ENCODE measurements around the gene EME1. TPM values are rescaled to one million over a fixed set of nuclear protein-coding genes. Genes with fewer than 3 reads are reported as not detected.

The EME1 gene
- total RNA-seq, 3 donors from 2014 or later = 0.29 to 2.0 (median 0.64) TPM

DNA sequence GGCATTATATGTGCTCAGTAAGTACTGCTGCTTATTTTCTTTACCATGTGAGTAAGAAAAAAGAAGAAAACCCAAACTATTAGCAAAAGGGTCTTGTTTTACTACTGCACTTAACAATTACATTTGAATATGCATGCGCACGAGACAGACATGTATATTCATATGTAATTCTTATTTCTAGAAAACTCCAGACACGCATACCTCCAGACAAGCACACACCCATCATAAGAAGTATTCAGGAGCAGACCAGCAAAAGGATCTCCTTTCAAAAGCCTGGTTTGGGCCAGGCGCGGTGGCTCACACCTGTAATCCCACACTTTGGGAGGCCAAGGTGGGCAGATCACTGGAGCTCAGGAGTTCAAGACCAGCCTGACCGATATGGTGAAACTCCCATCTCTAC lies 16.5 kb downstream of the EME1 start:
- no peaks in the 10 kb centered on the region for H3K27me3 ChIP-seq
- intact Hi-C loops (cut with DNase I; ENCODE audit: low total_unique reads) = no loop called here
- H3K36me3 ChIP-seq = peaks cover 21% of the 10 kb centered on the region
- no peaks in the 10 kb centered on the region for H3K9me3 ChIP-seq
- TF ChIP-seq POLR2A (IDR thresholded peaks at IDR 0.05) (no peak), POLR2AphosphoS5 (IDR thresholded peaks at IDR 0.05) (no peak)
- H3K4me3 ChIP-seq = no peak overlapping the region
- DNase-seq (ENCODE audit: low spot score in 2 of 2) = no peak
- no peak overlapping the region for H3K27ac ChIP-seq
- no peaks in the 10 kb centered on the region for H3K4me1 ChIP-seq

GRCh38 chr17:50392621-50393020 lies 19.6 kb downstream of the EME1 start:
- no peak for DNase-seq (ENCODE audit: low spot score in 2 of 2)
- Histone ChIP-seq H3K27me3 (no peaks in the 10 kb centered on the region), H3K9me3 (no peaks in the 10 kb centered on the region), H3K4me3 (no peak overlapping the region), H3K27ac (no peak overlapping the region), H3K36me3 (peaks cover 14% of the 10 kb centered on the region), H3K4me1 (peaks cover 0 to 12% of the 10 kb centered on the region in 2 donors)
- intact Hi-C loops (cut with DNase I; ENCODE audit: low total_unique reads) = no loop called here
- TF ChIP-seq, protein P1, sequence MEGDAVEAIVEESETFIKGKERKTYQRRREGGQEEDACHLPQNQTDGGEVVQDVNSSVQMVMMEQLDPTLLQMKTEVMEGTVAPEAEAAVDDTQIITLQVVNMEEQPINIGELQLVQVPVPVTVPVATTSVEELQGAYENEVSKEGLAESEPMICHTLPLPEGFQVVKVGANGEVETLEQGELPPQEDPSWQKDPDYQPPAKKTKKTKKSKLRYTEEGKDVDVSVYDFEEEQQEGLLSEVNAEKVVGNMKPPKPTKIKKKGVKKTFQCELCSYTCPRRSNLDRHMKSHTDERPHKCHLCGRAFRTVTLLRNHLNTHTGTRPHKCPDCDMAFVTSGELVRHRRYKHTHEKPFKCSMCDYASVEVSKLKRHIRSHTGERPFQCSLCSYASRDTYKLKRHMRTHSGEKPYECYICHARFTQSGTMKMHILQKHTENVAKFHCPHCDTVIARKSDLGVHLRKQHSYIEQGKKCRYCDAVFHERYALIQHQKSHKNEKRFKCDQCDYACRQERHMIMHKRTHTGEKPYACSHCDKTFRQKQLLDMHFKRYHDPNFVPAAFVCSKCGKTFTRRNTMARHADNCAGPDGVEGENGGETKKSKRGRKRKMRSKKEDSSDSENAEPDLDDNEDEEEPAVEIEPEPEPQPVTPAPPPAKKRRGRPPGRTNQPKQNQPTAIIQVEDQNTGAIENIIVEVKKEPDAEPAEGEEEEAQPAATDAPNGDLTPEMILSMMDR (IDR thresholded peaks at IDR 0.05) = no peak
- TF ChIP-seq POLR2AphosphoS5 (IDR thresholded peaks at IDR 0.05) (no peak), POLR2A (IDR thresholded peaks at IDR 0.05) (no peak)

DNA sequence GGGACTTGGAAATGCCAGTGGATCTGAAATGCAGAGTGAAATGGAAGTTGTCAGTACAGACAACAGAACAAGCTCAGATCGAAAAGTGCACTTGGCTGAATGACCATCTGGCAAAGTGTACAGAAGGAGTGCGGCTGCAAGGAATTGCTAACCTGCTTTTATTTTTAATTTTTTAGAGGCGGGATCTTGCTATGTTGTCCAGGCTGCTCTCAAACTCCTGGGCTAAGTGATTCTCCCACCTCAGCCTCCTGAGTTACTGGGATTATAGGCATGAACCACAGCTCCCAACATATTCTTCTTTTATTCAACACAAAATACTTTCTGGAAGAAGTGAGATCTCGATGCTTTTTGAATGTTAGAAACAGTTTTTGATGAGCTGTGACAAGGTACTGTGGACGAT lies 20.7 kb downstream of the EME1 start:
- TF ChIP-seq POLR2AphosphoS5 (IDR thresholded peaks at IDR 0.05) = no peak
- TF ChIP-seq POLR2A (IDR thresholded peaks at IDR 0.05) = no peak
- TF ChIP-seq, protein P1 (IDR thresholded peaks at IDR 0.05) = no peak
- H3K27me3 ChIP-seq = no peaks in the 10 kb centered on the region
- intact Hi-C loops (cut with DNase I; ENCODE audit: low total_unique reads) = no loop called here
- no peaks in the 10 kb centered on the region for H3K9me3 ChIP-seq
- no peak overlapping the region for H3K27ac ChIP-seq
- peaks cover 14% of the 10 kb centered on the region for H3K36me3 ChIP-seq
- no peak for DNase-seq (ENCODE audit: low spot score in 2 of 2)
- peaks cover 0 to 12% of the 10 kb centered on the region in 2 donors for H3K4me1 ChIP-seq
- no peak overlapping the region for H3K4me3 ChIP-seq

DNA sequence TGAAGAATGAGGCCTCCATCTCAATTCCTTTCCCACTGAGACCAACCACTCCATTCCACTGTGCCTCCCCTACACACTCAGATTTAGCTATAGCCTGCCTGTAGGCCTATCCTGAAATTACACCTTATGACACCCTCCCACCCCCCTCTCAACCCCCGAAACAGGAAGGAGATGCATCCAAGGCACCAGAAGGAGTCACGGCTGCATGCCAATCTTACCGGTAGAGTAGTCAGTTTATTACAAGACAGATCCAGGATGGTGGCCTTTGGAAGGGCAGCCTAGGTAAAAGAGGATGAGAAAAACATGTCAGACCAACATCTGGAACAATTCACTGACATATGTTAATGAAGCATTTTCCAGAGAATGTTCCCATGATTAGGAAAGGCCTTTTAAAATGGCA lies 21.7 kb downstream of the EME1 start:
- peaks cover 14% of the 10 kb centered on the region for H3K36me3 ChIP-seq
- intact Hi-C loops (cut with DNase I; ENCODE audit: low total_unique reads) = no loop called here

DNA sequence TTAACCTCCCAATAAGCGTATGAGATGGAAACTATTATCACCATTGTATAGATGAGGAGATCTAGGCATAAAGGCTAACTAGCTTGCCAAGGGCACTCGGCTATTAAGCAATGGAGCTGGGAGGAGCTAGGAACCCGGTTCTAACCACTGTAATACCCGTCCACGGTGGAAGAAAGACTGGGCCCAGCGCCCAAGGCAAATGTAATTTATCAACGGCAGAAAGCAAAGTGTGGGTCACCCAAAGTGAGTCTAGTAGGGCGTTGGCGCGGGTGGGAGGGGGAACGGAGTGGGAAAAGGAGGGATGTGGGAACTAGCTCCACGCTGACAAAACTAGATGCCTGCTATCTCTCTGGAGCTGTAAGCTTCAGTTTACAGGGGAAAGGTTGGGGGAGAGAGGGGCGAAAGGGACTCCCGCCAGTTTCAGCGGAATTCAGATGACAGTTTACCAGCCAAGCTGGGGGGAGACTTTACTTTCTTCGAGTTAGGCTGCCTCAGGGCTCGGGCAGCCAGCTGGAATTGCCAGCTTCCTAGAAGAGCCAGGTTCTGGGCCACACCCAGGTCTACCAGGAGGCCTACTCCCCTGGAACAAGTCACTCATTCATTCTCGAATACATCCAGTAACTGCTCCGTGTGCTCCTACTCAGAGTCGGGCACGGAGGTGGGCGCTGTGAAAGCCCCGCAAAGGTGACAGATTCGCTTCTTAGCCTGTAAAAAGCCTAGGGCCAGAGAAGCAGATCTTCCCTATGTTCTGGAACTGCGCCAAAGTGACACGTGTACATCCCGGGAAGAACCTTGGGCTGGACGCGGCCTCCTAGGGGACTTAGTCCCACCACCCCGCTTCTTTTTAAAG lies 23.5 kb downstream of the EME1 start:
- H3K36me3 ChIP-seq = peaks cover 11% of the 10 kb centered on the region
- H3K27me3 ChIP-seq = no peaks in the 10 kb centered on the region
- intact Hi-C loops (cut with DNase I; ENCODE audit: low total_unique reads) = no loop called here
- H3K9me3 ChIP-seq = no peaks in the 10 kb centered on the region
- H3K4me1 ChIP-seq = peaks cover 0 to 12% of the 10 kb centered on the region in 2 donors
- peak overlapping the region; percentile 90 to 99 (median 96) for H3K4me3 ChIP-seq
- peak overlapping the region; percentile 86 to 90 for H3K27ac ChIP-seq
- TF ChIP-seq POLR2A (IDR thresholded peaks at IDR 0.05) (no peak), POLR2AphosphoS5 (IDR thresholded peaks at IDR 0.05) (peak in 1 of 3 donors; percentile 7)
- TF ChIP-seq, protein P1 (IDR thresholded peaks at IDR 0.05) = no peak
- peak; percentile 31 to 55 for DNase-seq (ENCODE audit: low spot score in 2 of 2)

More for the DNA sequence above, 21.7 kb downstream of the EME1 start:
- Histone ChIP-seq H3K27me3 (no peaks in the 10 kb centered on the region), H3K4me1 (peaks cover 0 to 12% of the 10 kb centered on the region in 2 donors), H3K27ac (no peak overlapping the region), H3K4me3 (no peak overlapping the region), H3K9me3 (no peaks in the 10 kb centered on the region)
- TF ChIP-seq, protein P1 (IDR thresholded peaks at IDR 0.05) = no peak
- TF ChIP-seq POLR2AphosphoS5 (IDR thresholded peaks at IDR 0.05) (no peak), POLR2A (IDR thresholded peaks at IDR 0.05) (no peak)
- DNase-seq (ENCODE audit: low spot score in 2 of 2) = no peak
